Measurements from ENCODE around the gene CLK1.
"Not testable (repeated sequence)": the region's sequence is repeated elsewhere in the genome, so short reads cannot be mapped to it uniquely, and the experiment has no call there.

Gene CLK1

DNA sequence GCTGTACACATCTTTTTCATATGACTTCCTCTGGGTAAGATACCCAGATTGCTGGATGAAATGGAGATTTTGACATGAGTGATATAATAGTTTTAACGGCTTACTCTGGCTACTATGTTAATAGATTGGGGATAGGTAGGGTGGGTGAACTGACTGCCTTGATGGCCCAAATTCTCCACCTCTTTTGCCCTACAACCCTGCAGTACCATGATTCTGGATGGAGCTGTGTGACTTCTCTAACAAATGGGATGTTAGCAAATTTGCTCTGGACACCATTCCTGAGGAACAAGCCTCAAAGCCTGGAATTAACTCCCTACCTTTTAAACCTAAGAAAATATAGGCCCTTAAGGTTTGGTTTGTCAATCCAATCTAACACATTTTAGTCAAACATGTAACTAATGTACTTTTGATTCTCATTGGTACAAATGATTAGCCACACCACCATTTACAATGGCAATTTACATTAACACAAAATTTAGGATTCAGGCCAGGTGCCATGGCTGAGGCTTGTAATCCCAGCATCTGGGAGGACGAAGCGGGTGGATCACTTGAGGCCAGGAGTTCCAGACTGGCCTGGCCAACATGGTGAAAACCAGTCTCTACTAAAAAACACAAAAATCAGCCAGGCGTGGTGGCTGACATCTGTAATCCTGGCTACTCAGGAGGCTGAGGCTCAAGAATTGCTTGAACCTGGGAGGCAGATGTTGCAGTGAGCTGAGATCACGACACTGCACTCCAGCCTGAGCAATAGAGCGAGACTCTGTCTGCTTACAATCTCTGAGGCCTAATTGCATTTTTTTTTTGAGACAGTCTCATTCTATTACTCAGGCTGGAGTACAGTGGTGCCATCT, 12.8 kb downstream of the CLK1 start:
- no peak for DNase-seq (ENCODE audit: low spot score)

DNA sequence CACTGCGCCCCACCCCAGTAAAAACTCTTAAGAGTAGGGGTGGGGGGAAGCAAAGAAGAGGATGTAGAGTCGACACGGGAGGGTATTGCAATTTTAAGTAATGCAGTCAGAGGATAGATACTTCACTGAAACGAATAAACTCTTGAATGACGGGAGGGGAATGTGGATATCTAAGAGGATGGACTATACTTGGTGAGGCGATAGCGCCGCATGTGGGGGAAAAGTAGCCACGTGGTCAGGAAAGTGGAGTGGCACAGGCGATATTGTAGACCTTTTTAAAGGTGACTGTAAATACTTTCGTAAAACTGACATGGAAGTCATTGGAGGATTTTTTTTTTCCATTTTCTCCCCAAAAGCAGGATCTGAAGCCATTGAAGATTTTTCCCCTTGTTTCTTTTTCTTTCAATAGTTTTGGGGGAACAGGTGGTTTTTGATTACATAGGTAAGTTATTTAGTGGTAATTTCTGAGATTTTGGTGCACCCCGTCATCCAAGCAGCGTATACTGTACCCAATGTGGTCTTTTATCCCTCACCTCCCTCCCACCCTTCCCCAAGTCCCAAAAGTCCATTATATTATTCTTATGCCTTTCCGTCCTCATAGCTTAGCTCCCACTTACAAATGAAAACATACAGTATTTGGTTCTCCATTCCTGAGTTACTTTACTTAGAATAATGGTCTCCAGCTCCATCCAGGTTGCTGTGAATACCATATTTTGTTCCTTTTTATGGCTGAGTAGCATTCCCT, 13.8 kb downstream of the CLK1 start:
- no peak for DNase-seq (ENCODE audit: low spot score)

DNA sequence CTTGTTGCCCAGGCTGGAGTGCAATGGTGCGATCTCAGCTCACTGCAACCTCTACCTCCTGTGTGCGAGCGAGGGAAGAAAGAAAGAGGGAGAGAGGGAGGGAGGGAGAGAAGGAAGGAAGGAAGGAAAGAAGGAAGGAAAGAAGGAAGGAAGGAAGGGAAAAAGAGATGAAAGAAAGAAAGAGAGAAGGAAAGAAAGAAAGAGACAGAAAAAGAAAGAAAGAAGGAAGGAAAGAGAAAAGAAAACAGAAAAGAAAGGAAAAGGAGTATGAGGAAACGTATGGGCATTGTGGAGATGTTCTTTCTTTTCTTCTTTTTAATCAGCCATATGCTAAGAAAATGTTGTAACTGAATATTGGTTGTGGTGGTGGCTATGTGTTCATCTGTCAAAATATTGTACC, 16.5 kb downstream of the CLK1 start:
- DNase-seq (ENCODE audit: low spot score), result no peak

DNA sequence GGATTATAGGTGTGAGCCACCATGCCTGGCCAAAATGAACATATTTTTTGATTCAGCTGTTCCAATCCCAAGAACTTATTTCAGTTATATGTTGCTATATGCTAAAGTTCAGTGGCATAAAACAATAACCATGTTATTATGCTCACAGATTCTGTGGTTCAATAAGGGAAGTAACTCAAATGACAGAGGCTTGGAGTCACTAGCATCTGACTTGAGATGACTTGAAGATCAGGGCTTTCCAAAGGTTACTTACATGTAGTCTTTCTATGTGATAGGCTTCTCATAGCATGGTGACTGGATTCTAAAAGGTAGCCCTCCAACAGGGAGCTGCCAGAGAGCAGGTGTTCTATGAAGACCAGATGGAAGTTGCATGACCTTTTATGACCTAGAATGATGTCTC, 17.2 kb downstream of the CLK1 start:
- no peak for DNase-seq (ENCODE audit: low spot score)

DNA sequence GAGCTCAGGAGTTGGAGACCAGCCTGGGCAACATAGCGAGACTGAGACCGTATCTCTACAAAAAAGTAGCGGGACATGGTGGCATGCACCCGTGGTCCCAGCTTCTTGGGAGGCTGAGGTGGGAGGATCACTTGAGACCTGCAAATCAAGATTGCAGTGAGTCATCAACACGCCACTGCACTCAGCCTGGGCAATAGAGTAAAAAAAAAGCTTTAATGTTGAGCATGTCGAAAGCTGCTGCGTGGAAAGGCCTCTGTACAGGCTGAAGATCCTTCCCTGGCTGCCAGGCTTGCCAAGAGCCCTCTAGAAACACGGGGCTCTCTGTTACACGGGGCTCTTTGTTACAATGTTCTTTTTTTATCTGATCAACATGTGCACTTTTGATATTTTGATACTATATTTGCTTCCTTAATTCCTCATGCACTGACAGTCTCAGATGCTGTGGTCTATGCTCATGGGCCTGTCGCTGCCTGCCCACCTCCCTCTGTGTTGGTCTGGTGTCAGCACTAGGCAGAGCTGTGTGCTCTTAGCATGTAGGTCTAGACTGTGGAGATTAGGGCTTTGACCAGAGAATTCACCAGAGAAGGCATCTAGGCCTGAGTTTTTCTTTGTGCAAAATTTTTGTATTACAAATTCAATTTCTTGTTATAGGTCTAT, 18.7 kb downstream of the CLK1 start:
- DNase-seq (ENCODE audit: low spot score), result no peak

DNA sequence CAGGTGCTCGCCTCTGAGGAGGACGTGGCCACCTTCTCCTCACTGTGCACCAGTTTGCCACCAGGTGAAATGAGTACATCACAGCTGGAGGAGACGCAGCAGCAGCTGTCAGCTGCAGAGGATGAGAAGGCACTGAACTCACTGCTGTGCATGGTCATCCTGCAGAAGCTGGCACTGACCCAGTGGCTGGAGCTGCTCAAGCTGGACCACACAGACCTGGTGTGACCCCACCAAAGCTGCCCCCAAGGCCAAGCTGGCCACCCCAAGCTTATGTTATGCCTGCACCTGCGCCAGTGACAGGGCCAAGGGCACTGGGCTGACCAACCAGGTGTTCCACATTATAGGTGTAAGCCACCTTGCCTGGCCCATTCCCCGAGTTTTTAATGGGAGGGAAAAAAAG, 19.3 kb downstream of the CLK1 start:
- DNase-seq (ENCODE audit: low spot score), result no peak

DNA sequence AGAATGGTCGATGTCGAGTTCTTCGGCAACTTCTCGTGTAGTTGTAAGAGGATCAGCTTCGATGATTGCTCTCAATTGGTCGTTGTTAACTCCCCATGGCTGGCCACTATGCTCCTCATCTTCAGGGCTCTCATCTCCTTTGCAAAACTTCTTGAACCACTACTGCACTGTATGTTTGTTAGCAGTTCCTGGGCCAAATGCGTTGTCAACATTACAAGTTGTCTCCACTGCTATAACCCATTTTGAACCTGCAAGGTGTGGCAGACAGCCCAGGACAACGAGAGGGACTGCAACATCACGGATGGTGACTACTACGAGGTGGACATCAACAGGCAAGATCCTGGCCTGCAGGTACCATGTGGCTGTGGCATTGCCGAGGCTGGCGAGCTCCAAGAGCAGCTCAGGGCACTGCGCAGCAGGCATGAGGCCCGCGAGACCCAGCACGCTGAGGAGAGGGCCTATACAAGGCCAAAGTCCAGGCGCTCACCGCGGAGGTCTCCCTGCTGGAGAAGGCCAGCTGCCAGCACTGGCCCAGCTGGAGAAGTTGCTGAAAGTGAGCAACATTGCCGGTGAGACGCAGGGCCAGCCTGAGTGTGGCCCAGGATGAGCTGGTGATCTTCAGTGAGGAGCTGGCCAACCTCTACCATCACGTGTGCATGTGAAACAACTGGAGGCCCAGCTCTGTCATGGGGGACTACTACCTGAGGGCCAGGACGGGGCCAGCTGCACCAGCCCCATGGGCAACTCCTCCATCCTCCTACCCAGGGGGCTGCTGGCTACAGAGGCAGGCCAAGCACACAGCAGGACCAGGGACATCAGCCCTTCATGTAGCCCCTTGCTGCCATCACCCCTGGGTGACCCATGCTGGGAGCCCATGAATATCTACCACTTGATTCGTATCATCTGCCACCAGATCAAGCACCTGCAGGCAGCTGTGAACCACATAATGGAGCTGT, 20.2 kb downstream of the CLK1 start:
- DNase-seq (ENCODE audit: low spot score), result no peak

DNA sequence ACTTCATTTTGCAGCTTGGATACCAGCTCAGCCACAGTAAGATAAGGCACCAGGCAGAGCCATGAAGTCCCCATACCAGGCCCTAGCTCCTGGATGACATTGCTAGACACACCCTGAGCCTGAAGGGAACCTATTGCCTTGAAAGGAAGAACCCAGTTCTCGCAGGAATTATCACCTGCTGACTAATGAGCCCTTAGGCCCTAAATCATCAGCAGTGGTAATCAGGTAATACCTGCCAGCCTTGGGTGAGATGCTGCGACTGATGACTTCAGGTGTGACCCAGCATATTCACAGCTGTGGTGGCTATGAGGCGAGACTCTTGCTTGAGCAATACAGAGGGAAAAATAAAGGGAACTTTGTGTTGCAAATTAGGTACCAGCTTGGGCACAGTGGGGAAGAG, 24.9 kb downstream of the CLK1 start:
- no peak for DNase-seq (ENCODE audit: low spot score)

DNA sequence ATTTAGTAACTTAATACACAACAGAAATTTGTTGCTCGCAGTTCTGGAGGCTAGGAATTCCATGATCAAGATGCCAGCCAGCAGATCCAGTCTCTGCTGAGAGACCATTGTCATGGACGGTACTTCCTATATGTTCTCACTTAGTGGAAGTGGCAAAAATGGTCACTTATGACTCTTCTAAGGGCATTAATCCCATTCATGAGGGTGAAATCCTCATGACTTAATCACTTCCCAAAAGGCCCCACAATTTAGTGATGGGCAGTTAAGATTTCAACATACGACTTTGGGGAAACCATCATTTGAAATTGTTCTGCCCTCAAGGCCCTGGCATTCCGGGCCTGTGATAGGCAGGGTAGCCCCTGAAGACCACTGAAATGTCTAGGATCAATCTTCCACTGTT, 29.8 kb downstream of the CLK1 start:
- DNase-seq (ENCODE audit: low spot score), result no peak

DNA sequence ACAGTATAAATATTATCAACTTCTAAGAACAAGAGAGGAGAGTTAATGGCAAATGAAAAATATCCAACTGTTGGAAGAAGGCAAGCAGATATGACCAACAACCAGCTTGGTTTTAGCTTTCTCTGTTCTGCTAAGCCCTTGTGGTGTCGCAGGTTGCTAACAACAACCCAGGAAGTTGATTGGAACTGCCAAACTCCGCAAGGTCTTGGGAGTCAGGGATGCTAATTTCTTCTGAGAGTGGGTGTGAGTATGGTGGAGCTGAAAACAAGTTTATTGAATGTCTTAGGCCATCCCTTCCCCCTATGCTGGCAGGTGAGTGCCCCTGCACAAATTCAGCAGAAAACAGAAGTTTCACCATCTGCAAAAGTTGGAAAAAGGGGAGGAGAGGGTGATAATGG, 35.2 kb downstream of the CLK1 start:
- DNase-seq (ENCODE audit: low spot score), result no peak

DNA sequence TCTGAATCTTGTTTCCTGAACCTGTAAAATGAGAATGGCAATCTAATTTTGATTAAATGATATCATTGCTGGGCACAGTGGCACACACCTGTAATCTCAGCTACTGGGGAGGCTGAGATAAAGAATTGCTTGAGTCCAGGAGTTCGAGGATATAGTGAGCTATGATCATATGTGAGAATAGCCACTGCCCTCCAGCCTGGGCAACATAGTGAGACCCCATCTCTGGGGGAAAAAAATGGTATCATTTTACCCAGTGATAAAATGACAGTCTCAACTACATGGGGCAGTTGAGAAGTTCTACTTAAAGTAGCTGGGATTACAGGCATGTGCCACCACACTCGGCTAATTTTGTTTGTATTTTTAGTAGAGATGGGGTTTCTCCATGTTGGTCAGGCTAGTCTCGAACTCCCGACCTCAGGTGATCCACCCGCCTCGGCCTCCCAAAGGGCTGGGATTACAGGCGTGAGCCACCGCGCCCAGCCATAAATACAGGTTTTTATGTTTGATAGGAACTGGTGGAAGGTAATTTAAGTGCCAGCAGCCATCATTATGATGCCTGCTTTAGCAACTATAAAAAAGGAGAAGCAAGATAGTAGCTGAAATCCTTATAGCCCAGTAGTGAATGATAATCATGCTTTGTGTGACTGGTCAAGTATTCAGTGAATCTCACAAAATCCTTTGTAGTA, 35.7 kb downstream of the CLK1 start:
- no peak for DNase-seq (ENCODE audit: low spot score)

DNA sequence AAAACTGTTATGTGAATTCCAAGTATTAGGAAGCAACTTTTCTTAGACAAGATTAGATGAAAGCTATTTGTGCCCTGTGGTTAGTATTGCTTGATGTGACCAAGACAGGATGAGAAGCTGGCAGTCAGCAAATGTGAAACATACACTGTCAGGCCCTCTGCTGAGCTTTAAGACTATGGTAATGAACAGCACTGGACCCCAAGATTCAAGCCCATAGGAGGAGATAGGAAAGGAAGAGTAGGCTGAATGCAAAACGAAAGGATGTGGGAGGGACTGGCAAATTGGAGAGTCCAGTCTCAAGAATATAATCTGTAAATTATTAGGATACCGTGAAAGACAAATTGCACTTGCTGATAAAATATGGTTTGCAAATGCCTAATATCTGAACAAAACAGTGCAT, 36.4 kb downstream of the CLK1 start:
- DNase-seq (ENCODE audit: low spot score), result no peak

DNA sequence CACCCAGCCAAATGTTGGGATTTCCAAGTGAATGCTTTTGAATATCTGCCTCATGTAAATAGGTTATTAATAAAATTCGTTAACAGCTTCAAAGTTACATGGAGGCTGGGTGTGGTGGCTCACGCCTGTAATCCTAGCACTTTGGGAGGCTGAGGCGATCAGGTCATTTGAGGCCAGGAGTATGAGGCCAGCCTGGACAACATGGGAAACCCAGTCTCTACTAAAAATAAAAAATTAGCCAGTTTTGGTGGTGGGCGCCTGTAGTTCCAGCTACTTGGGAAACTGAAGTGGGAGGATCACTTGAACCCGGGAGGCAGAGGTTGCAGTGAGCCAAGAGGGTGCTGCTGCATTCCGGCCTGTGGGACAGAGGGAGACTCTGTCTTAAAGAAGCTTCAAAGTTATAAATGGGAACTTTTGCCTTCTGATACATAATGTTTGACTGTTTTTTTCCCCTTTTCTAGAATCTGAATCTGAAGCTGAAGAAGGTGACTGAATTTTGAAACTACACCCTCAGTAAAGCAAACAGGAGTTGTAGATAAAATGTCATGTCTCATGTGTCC, 42.7 kb downstream of the CLK1 start:
- DNase-seq (ENCODE audit: low spot score), result no peak

DNA sequence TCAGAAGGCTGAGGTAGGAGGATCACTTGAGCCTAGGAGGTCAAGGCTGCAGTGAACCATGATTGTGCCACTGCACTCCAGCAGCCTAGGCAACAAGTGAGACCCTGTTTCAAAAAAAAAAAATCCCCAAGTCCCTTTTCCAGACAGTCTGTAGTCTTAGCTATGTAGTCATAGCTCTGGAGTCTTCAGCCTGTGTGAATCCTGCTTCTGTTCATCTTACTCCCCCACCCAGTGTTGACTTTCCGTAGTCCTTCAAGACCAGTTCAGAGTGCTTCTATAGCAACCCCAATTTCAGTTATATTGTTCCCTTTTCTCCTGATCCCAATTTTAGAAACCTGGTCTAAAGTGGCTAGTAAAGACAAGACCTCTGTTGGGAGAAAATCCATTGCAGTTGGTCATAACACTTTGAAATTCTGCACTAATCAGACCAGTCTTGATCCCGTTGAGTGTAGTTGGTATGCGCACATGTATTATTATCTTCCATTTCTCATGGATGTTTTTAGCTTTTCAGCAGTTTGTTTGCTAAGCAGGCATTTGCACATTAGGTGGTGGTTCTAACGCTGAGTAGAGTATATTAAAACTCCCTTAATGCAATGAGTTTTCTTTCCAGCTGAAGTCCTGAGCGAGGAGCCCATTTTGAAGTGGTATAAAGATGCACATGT, 43.8 kb downstream of the CLK1 start:
- DNase-seq (ENCODE audit: low spot score), result no peak

DNA sequence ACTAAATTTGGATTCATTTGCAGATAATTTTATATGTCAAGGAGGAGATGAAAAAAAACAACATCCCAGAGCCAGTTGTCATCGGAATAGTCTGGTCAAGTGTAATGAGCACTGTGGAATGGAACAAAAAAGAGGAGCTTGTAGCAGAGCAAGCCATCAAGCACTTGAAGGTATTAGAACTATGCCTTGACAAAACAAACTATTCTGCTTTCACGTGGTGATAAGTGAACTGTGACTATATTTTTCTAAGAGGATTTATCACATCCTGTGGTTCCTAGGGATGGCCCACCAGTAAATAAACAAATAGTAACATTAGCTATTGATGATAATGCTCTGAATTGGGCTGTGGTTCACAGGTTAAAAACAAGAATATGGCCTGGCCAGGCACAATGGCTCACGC, 45.7 kb downstream of the CLK1 start:
- not testable (repeated sequence) for DNase-seq (ENCODE audit: low spot score)

DNA sequence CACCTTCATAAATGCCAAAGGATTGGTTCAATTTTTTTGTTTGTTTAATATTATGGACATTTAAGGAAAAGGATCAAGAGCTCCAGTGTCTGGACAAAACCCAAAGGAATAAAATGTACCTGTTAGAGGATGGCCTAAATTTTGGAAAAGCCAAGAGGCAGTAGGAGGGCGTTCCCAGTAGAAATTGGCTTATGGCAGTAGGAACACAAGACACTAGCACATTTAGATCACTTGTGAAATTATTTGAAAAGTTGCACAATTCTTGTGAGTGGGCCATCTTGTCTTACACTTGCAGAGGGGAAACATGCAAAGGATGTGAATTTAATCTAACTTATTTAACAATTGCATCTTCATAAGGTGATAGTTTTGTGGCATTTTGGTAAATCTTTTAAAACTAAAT, 49.5 kb downstream of the CLK1 start:
- no peak for DNase-seq (ENCODE audit: low spot score)

DNA sequence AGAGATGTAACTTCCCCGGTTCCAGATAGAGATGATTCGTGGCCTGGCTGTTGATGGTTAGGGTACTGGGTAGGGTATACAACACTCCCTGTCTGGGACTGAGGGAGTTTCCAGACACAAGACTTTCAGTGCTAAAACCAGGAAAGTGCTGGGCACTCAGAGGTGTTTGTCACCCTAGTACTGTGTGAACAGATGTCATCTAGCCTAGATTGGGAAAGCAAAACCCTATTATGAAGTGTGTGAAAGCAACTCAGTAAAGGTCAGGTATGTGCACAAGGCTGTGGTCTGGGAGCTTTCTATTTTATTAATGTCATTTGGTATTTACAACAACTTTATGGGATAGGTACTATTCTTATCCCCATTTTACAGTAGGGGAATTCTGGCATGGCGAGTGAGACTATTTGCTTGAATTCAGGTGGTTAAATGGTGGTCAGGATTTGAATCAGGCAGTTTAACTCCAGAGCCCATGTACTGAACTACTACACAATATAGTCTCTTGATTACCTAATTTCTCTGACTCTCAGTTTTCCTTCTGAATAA, 50.1 kb downstream of the CLK1 start:
- no peak for DNase-seq (ENCODE audit: low spot score)

DNA sequence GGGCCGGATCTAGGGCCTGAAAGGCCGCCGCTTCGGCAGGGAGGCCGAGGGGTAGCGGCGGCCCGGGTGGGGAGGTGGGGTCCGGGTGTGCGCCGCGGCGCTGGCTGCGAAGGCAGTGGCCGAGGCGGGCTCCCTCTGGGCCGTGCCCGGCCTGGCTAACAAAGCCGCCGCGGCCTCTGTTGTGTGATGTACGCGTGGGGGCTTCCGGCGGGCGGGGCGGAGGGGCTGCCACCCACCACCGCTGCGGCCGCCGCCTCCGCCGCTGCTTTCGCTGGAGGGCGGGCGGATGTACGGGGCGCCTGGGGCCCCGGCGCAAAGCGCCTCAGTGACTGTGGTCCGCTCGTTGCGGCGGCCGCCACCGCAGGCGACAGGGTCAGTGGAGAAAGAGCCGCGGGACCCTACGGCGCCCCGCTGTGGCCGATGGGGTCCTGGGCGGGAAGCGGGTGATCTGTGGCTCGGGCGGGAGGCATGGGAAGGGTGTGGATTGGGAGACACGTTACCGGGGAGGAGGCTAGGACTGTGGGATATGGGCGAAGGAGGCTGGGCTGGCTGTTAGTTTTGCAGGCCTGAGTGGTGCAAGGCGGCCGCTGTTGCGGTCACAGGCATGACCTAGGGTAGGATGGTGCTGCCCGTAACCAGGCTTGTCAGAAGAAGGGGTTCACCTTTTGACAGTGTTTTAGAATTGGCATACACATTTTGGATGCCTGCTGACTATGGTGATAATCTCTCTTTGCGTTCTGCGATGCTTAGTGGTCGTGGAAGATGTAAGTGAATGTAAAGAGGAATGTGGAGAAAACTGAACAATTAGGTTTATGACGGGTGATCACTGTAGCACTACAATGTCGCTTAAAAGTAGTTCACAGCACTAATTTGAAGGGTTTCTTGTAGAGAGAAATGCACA, 52.1 kb downstream of the CLK1 start:
- peak; percentile 81 for DNase-seq (ENCODE audit: low spot score)

All from SW480 (cell line).